ENCODE data around the gene PSTPIP1.

- TF ChIP-seq EZH2phosphoT487 (IDR thresholded peaks at IDR 0.05; ENCODE audit: low read depth) (no peak), CTCF (IDR thresholded peaks at IDR 0.05; ENCODE audit: low read depth, low read length) (no peak)
These were observed 430 bp upstream of the PSTPIP1 start for GRCh38 chr15:76994496-76994895.
